Prostate gland (tissue), 2 donors: ENCODE data around the gene ADAM20. TPM values are rescaled to one million over a fixed set of nuclear protein-coding genes. Genes with fewer than 3 reads are reported as not detected.
"Not testable (repeated sequence)": the region's sequence is repeated elsewhere in the genome, so short reads cannot be mapped to it uniquely, and the experiment has no call there.

ENCODE experiments used
- DNase-seq: peaks from one replicate; pipeline ENCODE4 v3.0.0-alpha.2; 2019; ENCODE audit warnings: low spot score
- H3K27ac ChIP-seq, 2 donors: fragments of 200-600 bp; sonication (generic); 2 replicates each; pipeline ENCODE4 v1.5.1; 2017 to 2019
- H3K27me3 ChIP-seq: fragments of 200-600 bp; sonication (generic); replicated peaks from 2 replicates; pipeline ENCODE4 v1.5.1; 2019; ENCODE audit not compliant: insufficient read depth
- H3K36me3 ChIP-seq, 2 donors: fragments of 200-600 bp; sonication (generic); 1 replicate in 1 of 2; 2 replicates in 1 of 2; pipeline versions ENCODE4 v1.5.1 to v1.8.1; 2017 to 2019
- H3K4me1 ChIP-seq: fragments of 200-600 bp; sonication (generic); replicated peaks from 2 replicates; pipeline ENCODE4 v1.5.1; 2019
- H3K4me3 ChIP-seq, 2 donors: fragments of 200-600 bp; sonication (generic); 2 replicates each; pipeline ENCODE4 v1.5.1; 2017 to 2019
- H3K9me3 ChIP-seq: fragments of 200-600 bp; sonication (generic); 2 replicates; pipeline ENCODE4 v1.5.1; 2017
- CTCF ChIP-seq, 4 experiments: fragments of 200-600 bp in 2 of 4; fragments of 450-650 bp in 2 of 4; sonication (generic) in 2 of 4; IDR thresholded peaks; 1 replicate in 3 of 4; 2 replicates in 1 of 4; pipeline ENCODE4 v1.5.1; 2016 to 2019; ENCODE audit warnings: antibody characterized with exemption in 4 of 4, mild to moderate bottlenecking in 2 of 4, moderate library complexity in 2 of 4
- POLR2A ChIP-seq: fragments of 450-650 bp; IDR thresholded peaks from one replicate; pipeline ENCODE4 v1.6.1; 2016; ENCODE audit warnings: antibody characterized with exemption, mild to moderate bottlenecking
- POLR2AphosphoS5 ChIP-seq: sonication (generic); formaldehyde crosslinking; IDR thresholded peaks from one replicate; pipeline ENCODE4 v1.6.1; 2017; ENCODE audit warnings: antibody characterized with exemption
- WGBS: methylation state at CpG from one replicate; pipeline ENCODE4 v1.1.5; 2018; 5-methylcytosine and 5-hydroxymethylcytosine counted together
- intact Hi-C: fragments of 100-400 bp; cut with DNase I; formaldehyde crosslinking; loops from one replicate; pipeline ENCODE4 v1.14.2; 2022
- total RNA-seq, 2 donors: library from RNA; depleted of rRNA; stranded (reverse); fragments of >200 nt; gene quantifications; one replicate each; pipeline ENCODE4 v1.1.0, GENCODE V29; 2016

ADAM20 gene
- total RNA-seq, 2 donors from 2014 or later = 0.96 to 1.6 TPM

- WGBS = 68% methylated on average over 4 of the region's 4 CpGs
- H3K27me3 ChIP-seq = no peaks in the 10 kb centered on the region
- no peaks in the 10 kb centered on the region for H3K36me3 ChIP-seq
- DNase-seq = no peak
- no peak overlapping the region for H3K4me3 ChIP-seq
- no peaks in the 10 kb centered on the region for H3K9me3 ChIP-seq
- intact Hi-C loops = no loop called here
- TF ChIP-seq POLR2A (no peak), CTCF (IDR thresholded peaks at IDR 0.05) (no peak)
- no peak overlapping the region for H3K27ac ChIP-seq
- no peaks in the 10 kb centered on the region for H3K4me1 ChIP-seq
Measured at GRCh38 chr14:70514168-70515069, 20.4 kb downstream of the ADAM20 start.

GRCh38 chr14:70498191-70498590, 36.6 kb downstream of the ADAM20 start:
- intact Hi-C loops = no loop called here
- DNase-seq = no peak
- H3K27ac ChIP-seq = no peak overlapping the region
- H3K4me1 ChIP-seq = no peaks in the 10 kb centered on the region
- TF ChIP-seq POLR2AphosphoS5 (no peak), CTCF (IDR thresholded peaks at IDR 0.05) (no peak), POLR2A (no peak)
- no peaks in the 10 kb centered on the region for H3K9me3 ChIP-seq
- H3K4me3 ChIP-seq = no peak overlapping the region
- H3K27me3 ChIP-seq = no peaks in the 10 kb centered on the region
- no peaks in the 10 kb centered on the region for H3K36me3 ChIP-seq

GRCh38 chr14:70489579-70490200, 45.1 kb downstream of the ADAM20 start:
- no peaks in the 10 kb centered on the region for H3K9me3 ChIP-seq
- TF ChIP-seq CTCF (IDR thresholded peaks at IDR 0.05) (no peak), POLR2A (no peak), POLR2AphosphoS5 (no peak)
- no peaks in the 10 kb centered on the region for H3K27me3 ChIP-seq
- no peaks in the 10 kb centered on the region for H3K4me1 ChIP-seq
- no peak overlapping the region for H3K27ac ChIP-seq
- WGBS = 54% methylated on average over 3 of the region's 3 CpGs
- no peaks in the 10 kb centered on the region for H3K36me3 ChIP-seq
- H3K4me3 ChIP-seq = no peak overlapping the region
- DNase-seq = no peak
- intact Hi-C loops = no loop called here

GRCh38 chr14:70477356-70478105, 57.3 kb downstream of the ADAM20 start:
- H3K4me1 ChIP-seq, intact Hi-C loops, H3K36me3 ChIP-seq, H3K9me3 ChIP-seq, H3K27ac ChIP-seq, H3K4me3 ChIP-seq, H3K27me3 ChIP-seq, DNase-seq: not testable (repeated sequence)
- 94% methylated on average over 40 of the region's 57 CpGs for WGBS

GRCh38 chr14:70475459-70475858, 59.3 kb downstream of the ADAM20 start:
- H3K36me3 ChIP-seq, H3K9me3 ChIP-seq, H3K27ac ChIP-seq, DNase-seq, H3K4me3 ChIP-seq, H3K4me1 ChIP-seq, intact Hi-C loops, H3K27me3 ChIP-seq: not testable (repeated sequence)
- WGBS = 75% methylated on average over 7 of the region's 13 CpGs
